Vagina (tissue), 2 donors: Measurements from ENCODE around the gene WFDC10B. TPM values are rescaled to one million over a fixed set of nuclear protein-coding genes. Genes with fewer than 3 reads are reported as not detected.

Experiments used
- DNase-seq, 2 donors: peaks; one replicate each; pipeline ENCODE4 v3.0.0-alpha.2; 2017; ENCODE audit errors: extremely low spot score in 2 of 2
- H3K27ac ChIP-seq: fragments of 200-600 bp; sonication (generic); one replicate; pipeline ENCODE4 v1.5.1; 2019
- H3K27me3 ChIP-seq: fragments of 200-600 bp; sonication (generic); one replicate; pipeline ENCODE4 v1.5.1; 2019
- H3K36me3 ChIP-seq, 2 donors: fragments of 200-600 bp; sonication (generic); one replicate each; pipeline ENCODE4 v1.5.1; 2017 to 2019
- H3K4me1 ChIP-seq: fragments of 200-600 bp; sonication (generic); one replicate; pipeline ENCODE4 v1.5.1; 2019
- H3K4me3 ChIP-seq, 2 donors: fragments of 200-600 bp; sonication (generic); 1 replicate in 1 of 2; 2 replicates in 1 of 2; pipeline ENCODE4 v1.5.1; 2016 to 2019
- H3K9me3 ChIP-seq: fragments of 200-600 bp; sonication (generic); one replicate; pipeline ENCODE4 v1.5.1; 2019
- POLR2A ChIP-seq, 2 donors: fragments of 450-650 bp; IDR thresholded peaks; one replicate each; pipeline ENCODE4 v1.6.1; 2017; ENCODE audit warnings: antibody characterized with exemption in 2 of 2, mild to moderate bottlenecking in 2 of 2, moderate library complexity in 2 of 2
- POLR2AphosphoS5 ChIP-seq, 2 donors: sonication (generic); formaldehyde crosslinking; IDR thresholded peaks; one replicate each; pipeline ENCODE4 v1.9.0; 2017; ENCODE audit warnings: antibody characterized with exemption in 2 of 2, mild to moderate bottlenecking in 2 of 2, low read depth in 1 of 2; ENCODE audit not compliant: insufficient read depth in 1 of 2
- intact Hi-C: fragments of 100-400 bp; cut with DNase I; formaldehyde crosslinking; loops from one replicate; pipeline ENCODE4 v1.15.1; 2023
- total RNA-seq: library from RNA; depleted of rRNA; stranded (reverse); fragments of >200 nt; gene quantifications from one replicate; pipeline ENCODE4 v1.2.3, GENCODE V29; 2016
- TF ChIP-seq, protein P1 (sequence below), 3 experiments: fragments of 450-650 bp in 2 of 3; fragments of 200-600 bp in 1 of 3; sonication (generic) in 1 of 3; IDR thresholded peaks; one replicate each; pipeline ENCODE4 v1.5.1; 2017 to 2019; ENCODE audit warnings: antibody characterized with exemption in 3 of 3, mild to moderate bottlenecking in 2 of 3, moderate library complexity in 2 of 3

The WFDC10B gene
- not detected for total RNA-seq

DNA sequence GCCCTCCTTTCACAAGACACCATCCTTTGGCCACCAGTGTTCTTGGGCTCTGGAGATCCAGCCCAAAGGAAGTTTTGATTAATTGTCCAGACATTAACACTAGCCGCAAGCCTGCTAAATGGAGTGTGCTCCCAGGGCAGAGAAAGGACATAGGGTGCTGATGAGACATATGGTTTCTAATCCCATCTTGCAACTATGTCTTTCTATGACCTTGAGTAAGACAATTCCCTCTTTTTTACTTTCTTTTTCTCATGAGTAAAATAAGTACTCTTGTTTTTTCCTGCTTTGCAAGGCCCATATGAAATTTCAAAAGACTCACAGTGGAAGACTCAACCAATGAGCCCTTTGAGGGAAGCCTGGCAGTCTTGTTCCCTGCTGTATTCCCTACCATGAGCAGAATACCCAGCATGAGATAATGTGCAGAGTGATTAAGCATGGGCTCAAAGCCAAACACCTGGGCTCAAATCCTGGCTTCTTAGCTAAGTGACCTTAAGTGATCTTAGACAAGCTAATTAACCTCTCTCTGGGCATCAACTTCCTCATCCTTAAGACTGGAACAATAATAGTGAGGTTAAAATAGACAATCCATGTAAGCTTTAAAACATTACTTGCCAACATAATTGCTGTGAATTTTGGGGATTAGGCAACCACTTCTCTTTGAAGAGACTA, at the start of gene WFDC10B:
Gene WFDC10B, minus strand, starts transcription at position 51 of the 669 bp plus-strand sequence. CDS start 19,027 bp downstream, outside the sequence.
- TF ChIP-seq, protein P1, sequence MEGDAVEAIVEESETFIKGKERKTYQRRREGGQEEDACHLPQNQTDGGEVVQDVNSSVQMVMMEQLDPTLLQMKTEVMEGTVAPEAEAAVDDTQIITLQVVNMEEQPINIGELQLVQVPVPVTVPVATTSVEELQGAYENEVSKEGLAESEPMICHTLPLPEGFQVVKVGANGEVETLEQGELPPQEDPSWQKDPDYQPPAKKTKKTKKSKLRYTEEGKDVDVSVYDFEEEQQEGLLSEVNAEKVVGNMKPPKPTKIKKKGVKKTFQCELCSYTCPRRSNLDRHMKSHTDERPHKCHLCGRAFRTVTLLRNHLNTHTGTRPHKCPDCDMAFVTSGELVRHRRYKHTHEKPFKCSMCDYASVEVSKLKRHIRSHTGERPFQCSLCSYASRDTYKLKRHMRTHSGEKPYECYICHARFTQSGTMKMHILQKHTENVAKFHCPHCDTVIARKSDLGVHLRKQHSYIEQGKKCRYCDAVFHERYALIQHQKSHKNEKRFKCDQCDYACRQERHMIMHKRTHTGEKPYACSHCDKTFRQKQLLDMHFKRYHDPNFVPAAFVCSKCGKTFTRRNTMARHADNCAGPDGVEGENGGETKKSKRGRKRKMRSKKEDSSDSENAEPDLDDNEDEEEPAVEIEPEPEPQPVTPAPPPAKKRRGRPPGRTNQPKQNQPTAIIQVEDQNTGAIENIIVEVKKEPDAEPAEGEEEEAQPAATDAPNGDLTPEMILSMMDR (IDR thresholded peaks at IDR 0.05) = no peak
- no peak for TF ChIP-seq POLR2AphosphoS5 (IDR thresholded peaks at IDR 0.05; ENCODE audit: insufficient read depth in 1 of 2, low read depth in 1 of 2)
- no peak for TF ChIP-seq POLR2A (IDR thresholded peaks at IDR 0.05)
- Histone ChIP-seq H3K36me3 (no peaks in the 10 kb centered on the region), H3K27ac (no peak within 1 kb of the TSS), H3K4me3 (no peak within 1 kb of the TSS), H3K9me3 (no peaks in the 10 kb centered on the region), H3K27me3 (no peaks in the 10 kb centered on the region), H3K4me1 (no peaks in the 10 kb centered on the region)
- intact Hi-C loops = no loop called here
- no peak for DNase-seq

DNA sequence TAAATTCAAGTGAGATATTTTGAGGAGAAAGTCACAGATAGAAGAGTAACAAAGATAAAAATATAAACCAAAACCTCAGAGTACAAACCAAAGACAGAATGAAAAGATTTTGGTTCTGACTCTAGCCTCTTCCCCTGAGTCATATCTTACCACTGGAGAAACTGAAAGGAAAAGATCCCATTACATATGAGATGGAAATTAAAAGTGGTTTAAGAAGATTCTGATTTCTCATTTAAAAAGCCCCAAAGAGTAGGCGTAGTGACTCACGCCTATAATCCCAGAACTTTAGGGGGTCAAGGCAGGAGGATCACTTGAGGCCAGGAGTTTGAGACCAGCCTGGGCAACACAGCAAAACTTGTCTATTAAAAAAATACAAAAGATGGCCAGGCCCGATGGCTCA, 47.9 kb upstream of the WFDC10B start:
- Histone ChIP-seq H3K27me3 (no peaks in the 10 kb centered on the region), H3K27ac (no peak overlapping the region), H3K4me1 (no peaks in the 10 kb centered on the region), H3K4me3 (no peak overlapping the region), H3K36me3 (no peaks in the 10 kb centered on the region), H3K9me3 (no peaks in the 10 kb centered on the region)
- TF ChIP-seq, protein P1 (IDR thresholded peaks at IDR 0.05) = no peak
- TF ChIP-seq POLR2A (IDR thresholded peaks at IDR 0.05) = no peak
- TF ChIP-seq POLR2AphosphoS5 (IDR thresholded peaks at IDR 0.05; ENCODE audit: insufficient read depth in 1 of 2, low read depth in 1 of 2) = no peak
- intact Hi-C loops = no loop called here
- no peak for DNase-seq

DNA sequence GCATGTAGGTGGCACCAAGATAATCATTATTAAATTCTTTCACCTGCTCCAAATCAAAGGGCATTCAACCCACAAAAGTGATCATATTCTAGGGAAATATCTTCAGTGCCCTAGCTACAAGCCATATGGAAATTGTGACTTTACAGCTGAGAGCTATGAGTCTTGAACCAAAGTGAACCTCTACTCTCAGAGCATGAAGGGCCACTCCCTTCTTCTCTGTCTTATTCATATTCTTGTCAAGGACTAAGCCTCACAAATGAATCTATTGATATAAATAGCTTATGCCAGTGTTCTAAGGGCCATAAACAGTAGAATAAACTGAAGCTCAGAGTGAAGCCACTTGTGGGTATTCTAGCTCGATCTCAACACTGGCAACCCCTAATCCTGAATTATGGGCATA, 46.9 kb upstream of the WFDC10B start:
- H3K27ac ChIP-seq = no peak overlapping the region
- no peaks in the 10 kb centered on the region for H3K27me3 ChIP-seq
- H3K36me3 ChIP-seq = no peaks in the 10 kb centered on the region
- DNase-seq = no peak
- intact Hi-C loops = no loop called here
- TF ChIP-seq, protein P1 (IDR thresholded peaks at IDR 0.05) = no peak
- TF ChIP-seq POLR2AphosphoS5 (IDR thresholded peaks at IDR 0.05; ENCODE audit: insufficient read depth in 1 of 2, low read depth in 1 of 2) (no peak), POLR2A (IDR thresholded peaks at IDR 0.05) (no peak)
- H3K4me3 ChIP-seq = no peak overlapping the region
- no peaks in the 10 kb centered on the region for H3K9me3 ChIP-seq
- no peaks in the 10 kb centered on the region for H3K4me1 ChIP-seq

DNA sequence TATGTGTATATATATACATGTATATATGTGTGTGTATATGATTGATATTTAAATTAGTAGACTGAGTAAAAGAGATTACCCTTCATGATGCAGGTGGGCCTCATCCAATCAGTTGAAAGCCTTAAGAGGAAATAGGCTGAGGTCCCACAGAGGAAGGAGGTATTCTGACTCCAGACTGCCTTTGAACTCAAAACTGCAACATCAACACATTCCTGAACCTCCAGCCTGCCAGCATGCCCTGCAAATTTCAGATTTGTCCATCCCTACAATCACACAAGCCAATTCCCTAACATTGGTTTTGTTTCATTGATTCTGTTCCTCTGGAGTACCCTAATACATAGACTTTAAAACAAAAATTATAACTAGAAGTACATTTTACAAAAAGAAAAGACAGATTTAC, 40.2 kb upstream of the WFDC10B start:
- H3K27ac ChIP-seq = no peak overlapping the region
- H3K36me3 ChIP-seq = no peaks in the 10 kb centered on the region
- no peaks in the 10 kb centered on the region for H3K4me1 ChIP-seq
- no peak overlapping the region for H3K4me3 ChIP-seq
- TF ChIP-seq, protein P1 (IDR thresholded peaks at IDR 0.05) = no peak
- TF ChIP-seq POLR2AphosphoS5 (IDR thresholded peaks at IDR 0.05; ENCODE audit: insufficient read depth in 1 of 2, low read depth in 1 of 2) = no peak
- TF ChIP-seq POLR2A (IDR thresholded peaks at IDR 0.05) = no peak
- no peaks in the 10 kb centered on the region for H3K27me3 ChIP-seq
- intact Hi-C loops = no loop called here
- H3K9me3 ChIP-seq = no peaks in the 10 kb centered on the region
- DNase-seq = no peak

DNA sequence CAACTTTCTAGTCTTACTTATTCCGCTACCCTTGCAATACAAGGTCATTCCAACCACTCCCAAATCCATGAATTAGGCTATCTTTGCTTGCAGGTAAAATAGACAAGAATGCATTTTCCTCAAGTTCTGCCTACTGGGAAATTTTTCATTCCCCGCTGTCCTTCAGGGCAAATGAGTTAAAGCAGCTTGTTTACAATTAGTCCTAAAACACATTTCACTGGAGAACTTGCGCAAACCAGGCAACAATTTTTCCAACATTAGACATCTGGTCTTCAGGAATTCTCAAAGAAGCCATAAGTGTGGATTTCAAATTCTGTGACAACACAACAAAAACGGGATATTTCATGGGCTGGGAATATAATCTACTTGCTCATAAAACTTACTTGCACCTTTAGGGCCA, 37.8 kb upstream of the WFDC10B start:
- no peak for DNase-seq
- H3K36me3 ChIP-seq = no peaks in the 10 kb centered on the region
- H3K27ac ChIP-seq = no peak overlapping the region
- no peaks in the 10 kb centered on the region for H3K4me1 ChIP-seq
- no peak for TF ChIP-seq POLR2A (IDR thresholded peaks at IDR 0.05)
- TF ChIP-seq, protein P1 (IDR thresholded peaks at IDR 0.05) = no peak
- no peak for TF ChIP-seq POLR2AphosphoS5 (IDR thresholded peaks at IDR 0.05; ENCODE audit: insufficient read depth in 1 of 2, low read depth in 1 of 2)
- no peaks in the 10 kb centered on the region for H3K9me3 ChIP-seq
- intact Hi-C loops = no loop called here
- H3K4me3 ChIP-seq = no peak overlapping the region
- no peaks in the 10 kb centered on the region for H3K27me3 ChIP-seq
